ENCODE data around the gene DHRS3. TPM values are rescaled to one million over a fixed set of nuclear protein-coding genes. Genes with fewer than 3 reads are reported as not detected.
"Not testable (repeated sequence)": the region's sequence is repeated elsewhere in the genome, so short reads cannot be mapped to it uniquely, and the experiment has no call there.

DHRS3 gene
- polyA plus RNA-seq (ENCODE audit: insufficient read length in 3 of 3), result 10 to 100 TPM; 68.3 to 85.7 (median 68.8) TPM

DNA sequence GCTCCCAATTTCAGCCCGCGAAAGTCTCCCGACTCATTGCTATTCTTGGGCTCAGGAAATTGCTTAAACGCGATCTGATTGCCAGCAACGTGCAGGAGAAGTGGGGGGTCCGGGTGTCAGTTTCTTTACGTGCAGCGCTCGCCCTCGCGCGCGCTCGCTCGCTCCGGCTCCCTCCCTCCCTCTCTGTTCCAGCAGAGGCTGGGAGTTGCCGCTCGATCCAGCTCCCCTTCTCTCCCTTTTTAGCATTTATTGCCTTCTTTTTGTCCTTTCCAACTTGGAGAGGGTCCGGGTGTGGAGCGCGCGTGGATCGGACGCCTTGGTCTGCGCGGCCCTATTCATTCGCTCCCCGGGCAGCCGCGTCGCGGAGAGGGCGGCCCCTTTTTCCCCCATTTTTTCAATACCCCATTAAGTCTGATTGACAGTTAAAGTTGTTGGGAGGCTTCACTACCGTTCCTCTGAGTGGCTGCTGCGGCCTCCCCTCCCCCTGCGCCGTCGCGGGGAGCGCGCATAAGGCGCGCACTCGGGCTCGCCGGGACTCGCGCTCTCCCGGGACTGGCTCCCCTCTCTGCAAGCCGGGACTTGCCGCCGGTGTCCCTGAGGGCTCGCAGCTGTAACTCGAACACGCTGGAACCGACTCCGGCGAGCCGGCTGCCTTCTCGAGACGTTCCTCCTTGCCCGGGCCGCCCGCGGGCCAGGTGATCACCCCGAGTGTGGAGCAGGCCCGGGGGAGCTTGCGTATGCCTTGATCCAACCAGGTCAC is at the start of gene DHRS3:
TSS of gene DHRS3 (minus strand) at position 310 of the 760 bp plus-strand sequence. CDS start 862 bp downstream, outside the sequence.
- peak in 1 of 3 donors; percentile 81 for DNase-seq (ENCODE audit: low read depth in 3 of 3, low spot score in 2 of 3)

- DNase-seq (ENCODE audit: low read depth in 3 of 3, low spot score in 2 of 3), result no peak
Measured at GRCh38 chr1:12666141-12666735, 48.2 kb upstream of the DHRS3 start.

DNA sequence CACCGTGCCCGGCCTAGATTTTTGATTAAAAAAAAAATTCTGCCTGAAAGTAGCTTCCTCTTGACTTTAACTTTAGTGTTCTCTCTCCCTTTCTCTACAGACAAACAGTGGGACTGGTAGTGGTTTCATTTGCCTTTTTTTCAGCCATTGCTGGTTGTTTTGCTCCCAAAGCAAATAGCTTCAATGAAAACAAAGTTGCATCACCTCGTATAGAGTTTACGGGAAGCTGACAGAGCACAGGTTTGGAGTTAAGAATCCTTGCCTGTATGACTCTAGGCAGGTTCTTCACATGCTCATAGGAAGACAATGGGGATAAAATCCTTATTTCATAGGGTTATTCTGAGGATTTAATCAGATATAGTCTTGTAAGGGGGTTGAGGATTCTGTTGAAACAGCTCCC is 47.5 kb upstream of the DHRS3 start:
- no peak for DNase-seq (ENCODE audit: low read depth in 3 of 3, low spot score in 2 of 3)

DNA sequence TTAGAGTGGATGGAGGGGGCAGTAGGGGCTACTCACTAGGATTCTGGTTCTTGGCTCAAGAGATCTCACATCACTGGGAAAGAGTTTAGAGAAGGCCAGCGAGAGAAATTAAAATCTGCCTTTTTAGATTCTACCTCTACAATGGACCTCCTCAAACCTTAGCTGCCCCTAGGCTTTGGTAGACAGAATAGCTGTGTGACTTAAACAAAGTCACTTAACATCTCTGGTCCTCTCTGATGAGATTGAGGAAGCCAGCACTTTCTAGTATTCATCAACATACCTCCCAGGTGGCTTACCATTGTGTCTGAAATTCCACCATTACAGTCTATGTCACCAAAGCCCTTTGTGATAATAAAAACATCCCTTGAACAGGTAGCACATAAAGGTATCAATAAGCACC is 44.5 kb upstream of the DHRS3 start:
- no peak for DNase-seq (ENCODE audit: low read depth in 3 of 3, low spot score in 2 of 3)

- no peak for DNase-seq (ENCODE audit: low read depth in 3 of 3, low spot score in 2 of 3)
Measured at GRCh38 chr1:12661606-12662219, 43.7 kb upstream of the DHRS3 start.

GRCh38 chr1:12658531-12659453 is 40.8 kb upstream of the DHRS3 start:
- peak; percentile 67 to 73 (median 72) for DNase-seq (ENCODE audit: low read depth in 3 of 3, low spot score in 2 of 3)

- not testable (repeated sequence) for DNase-seq (ENCODE audit: low read depth in 3 of 3, low spot score in 2 of 3)
Measured at GRCh38 chr1:12657885-12658512, 40.0 kb upstream of the DHRS3 start.

- no peak for DNase-seq (ENCODE audit: low read depth in 3 of 3, low spot score in 2 of 3)
Measured at GRCh38 chr1:12657060-12657884, 39.3 kb upstream of the DHRS3 start.

DNA sequence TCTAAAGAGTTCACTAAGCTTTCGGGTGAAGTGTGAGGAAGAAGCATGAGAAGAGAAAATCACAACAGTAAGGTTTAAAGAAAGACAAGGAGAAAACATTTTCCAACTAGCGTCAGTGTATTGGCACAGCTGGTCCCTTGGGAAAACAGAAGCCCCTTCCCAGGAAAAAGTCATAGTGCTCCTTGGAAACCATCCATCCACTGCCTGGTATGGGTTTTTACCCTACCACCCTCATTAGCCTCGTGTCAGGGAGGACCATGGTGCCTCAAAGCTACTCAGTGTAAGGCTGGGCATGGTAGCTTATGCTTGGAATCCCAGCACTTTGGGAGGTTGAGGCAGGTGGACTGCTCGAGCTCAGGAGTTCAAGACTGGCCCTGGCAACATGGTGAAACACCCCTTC is 38.6 kb upstream of the DHRS3 start:
- no peak for DNase-seq (ENCODE audit: low read depth in 3 of 3, low spot score in 2 of 3)

GRCh38 chr1:12654657-12655056 is 36.6 kb upstream of the DHRS3 start:
- no peak for DNase-seq (ENCODE audit: low read depth in 3 of 3, low spot score in 2 of 3)

DNA sequence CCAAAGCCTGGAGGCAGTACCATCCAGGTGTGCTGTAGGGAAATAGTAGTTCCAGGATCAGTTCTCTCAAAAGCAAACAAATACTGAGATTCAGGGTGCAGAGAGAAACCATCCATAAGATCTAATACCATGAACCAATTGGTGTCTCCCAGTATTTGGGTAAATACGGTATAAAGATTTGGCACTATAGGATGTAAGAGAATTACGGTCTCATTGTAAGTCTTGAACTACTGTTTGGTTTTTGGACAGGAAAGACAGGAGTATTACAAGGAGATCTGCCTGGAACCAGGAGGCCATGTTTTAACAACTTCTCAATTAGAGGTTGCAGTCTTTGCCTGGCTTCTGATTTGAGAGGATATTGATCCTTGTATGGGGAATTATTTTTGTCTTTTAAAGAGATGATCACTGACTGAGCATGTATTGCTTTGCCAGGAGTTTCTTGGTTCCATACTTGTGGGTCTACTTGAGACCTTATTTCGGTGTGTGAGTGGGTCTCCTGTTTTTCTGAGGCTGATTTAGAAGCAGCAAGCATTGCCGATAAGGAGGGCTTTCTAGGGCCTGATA is 36.1 kb upstream of the DHRS3 start:
- no peak for DNase-seq (ENCODE audit: low read depth in 3 of 3, low spot score in 2 of 3)

GRCh38 chr1:12649971-12650421 is 32.0 kb upstream of the DHRS3 start:
- DNase-seq (ENCODE audit: low read depth in 3 of 3, low spot score in 2 of 3), result peak; percentile 68 to 87 (median 77)

DNA sequence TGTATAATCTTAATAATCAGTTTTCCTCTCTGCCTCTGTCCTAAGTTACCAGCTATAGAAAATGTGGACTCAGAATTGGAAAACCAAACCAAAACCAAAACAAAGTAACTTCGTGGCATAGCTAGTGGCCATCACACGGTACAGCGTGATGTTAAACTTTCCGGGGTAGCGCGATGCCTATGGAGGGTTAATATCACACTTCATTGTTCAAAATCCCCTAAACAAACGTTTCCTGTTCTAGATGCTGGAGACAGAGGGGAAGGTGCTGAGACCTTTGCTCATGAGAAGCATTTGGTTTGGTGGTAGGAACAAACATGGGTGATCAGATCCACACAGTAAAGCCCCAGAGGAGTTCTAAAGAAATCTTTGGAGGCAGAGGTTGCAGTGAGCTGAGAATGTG is 30.7 kb upstream of the DHRS3 start:
- DNase-seq (ENCODE audit: low read depth in 3 of 3, low spot score in 2 of 3), result no peak

- DNase-seq (ENCODE audit: low read depth in 3 of 3, low spot score in 2 of 3), result not testable (repeated sequence)
Measured at GRCh38 chr1:12645401-12645800, 27.4 kb upstream of the DHRS3 start.

DNA sequence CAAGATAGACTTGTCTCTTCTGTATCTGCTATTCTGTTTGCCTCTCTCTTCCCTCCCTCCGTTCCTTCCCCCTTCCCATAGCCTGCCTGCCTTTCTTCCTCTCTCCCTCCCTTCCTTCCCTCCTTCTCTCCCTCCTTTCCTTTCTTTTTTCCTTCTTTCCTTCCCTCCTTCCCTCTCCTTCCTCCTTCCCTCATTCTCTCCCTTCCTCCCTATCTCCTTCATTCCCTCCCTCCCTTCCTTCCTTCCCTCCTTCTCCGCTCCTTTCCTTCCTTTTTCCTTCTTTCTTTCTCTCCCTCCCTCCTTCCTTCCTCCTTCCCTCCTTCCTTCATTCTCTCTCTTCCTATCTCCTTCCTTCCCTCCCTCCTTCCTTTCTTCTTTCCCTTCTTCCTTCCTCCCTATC is 26.8 kb upstream of the DHRS3 start:
- DNase-seq (ENCODE audit: low read depth in 3 of 3, low spot score in 2 of 3), result no peak

- no peak for DNase-seq (ENCODE audit: low read depth in 3 of 3, low spot score in 2 of 3)
Measured at GRCh38 chr1:12644237-12644636, 26.2 kb upstream of the DHRS3 start.

- no peak for DNase-seq (ENCODE audit: low read depth in 3 of 3, low spot score in 2 of 3)
Measured at GRCh38 chr1:12643785-12644184, 25.8 kb upstream of the DHRS3 start, which contains the start of gene AADACL4. AADACL4 (plus strand) TSS chr1:12644085; CDS start chr1:12644547, 462 bp downstream.

DNA sequence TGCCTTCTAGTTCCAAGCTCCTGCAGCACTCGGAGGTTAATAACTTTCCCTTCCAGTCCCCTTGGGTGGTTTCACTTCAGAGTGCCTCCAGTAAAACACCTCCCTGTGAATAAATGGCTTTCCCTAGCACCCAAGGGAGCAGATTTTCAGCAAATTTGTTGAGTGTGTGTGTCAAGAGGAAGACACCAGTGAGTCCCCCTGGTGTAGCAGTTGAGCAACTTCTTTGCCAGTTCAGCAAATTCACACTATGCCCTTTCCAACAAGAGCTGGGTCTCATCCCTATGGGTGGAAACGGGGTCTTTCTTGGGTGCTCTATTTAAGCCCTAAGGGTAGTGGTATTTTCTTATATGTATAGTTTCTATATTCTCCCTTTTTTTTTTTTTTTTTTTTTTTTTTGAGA is 25.1 kb upstream of the DHRS3 start:
- DNase-seq (ENCODE audit: low read depth in 3 of 3, low spot score in 2 of 3), result no peak

GRCh38 chr1:12640958-12641272 is 22.9 kb upstream of the DHRS3 start:
- DNase-seq (ENCODE audit: low read depth in 3 of 3, low spot score in 2 of 3), result no peak
